Effector CD8-positive, alpha-beta T cell (primary cell): ENCODE measurements around the gene ADAM12.
"Not testable (repeated sequence)": the region's sequence is repeated elsewhere in the genome, so short reads cannot be mapped to it uniquely, and the experiment has no call there.

Experiments
- DNase-seq: peaks from one replicate; lab custom pipeline; 2025; lab: John Stamatoyannopoulos, UW

Gene ADAM12

DNA sequence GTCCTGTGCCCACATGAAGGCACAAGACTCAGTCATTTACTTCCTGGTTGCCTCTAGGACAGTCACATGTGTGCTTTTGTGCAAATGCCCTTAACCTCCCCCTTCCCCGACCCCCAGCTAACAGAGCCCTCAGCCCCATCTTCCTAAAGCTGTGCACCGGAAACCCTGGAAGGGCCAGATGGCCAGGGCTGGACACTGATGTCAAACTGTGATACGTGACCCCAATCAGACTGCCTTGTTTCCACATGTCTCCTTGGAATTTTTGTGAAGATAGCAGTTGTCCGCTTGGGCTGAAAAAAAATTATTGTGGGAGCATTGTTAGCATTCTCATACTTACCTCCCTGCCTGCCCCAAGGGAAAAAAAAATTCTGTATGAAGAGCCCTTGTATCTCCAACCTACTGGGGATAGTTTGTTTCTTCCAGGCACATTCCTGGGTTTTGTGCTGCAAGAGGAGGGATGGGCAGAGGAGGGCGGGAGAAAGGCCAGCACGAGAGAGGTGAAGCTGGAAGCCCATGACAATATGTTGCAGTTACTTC is 17.0 kb upstream of the ADAM12 start:
- no peak for DNase-seq

DNA sequence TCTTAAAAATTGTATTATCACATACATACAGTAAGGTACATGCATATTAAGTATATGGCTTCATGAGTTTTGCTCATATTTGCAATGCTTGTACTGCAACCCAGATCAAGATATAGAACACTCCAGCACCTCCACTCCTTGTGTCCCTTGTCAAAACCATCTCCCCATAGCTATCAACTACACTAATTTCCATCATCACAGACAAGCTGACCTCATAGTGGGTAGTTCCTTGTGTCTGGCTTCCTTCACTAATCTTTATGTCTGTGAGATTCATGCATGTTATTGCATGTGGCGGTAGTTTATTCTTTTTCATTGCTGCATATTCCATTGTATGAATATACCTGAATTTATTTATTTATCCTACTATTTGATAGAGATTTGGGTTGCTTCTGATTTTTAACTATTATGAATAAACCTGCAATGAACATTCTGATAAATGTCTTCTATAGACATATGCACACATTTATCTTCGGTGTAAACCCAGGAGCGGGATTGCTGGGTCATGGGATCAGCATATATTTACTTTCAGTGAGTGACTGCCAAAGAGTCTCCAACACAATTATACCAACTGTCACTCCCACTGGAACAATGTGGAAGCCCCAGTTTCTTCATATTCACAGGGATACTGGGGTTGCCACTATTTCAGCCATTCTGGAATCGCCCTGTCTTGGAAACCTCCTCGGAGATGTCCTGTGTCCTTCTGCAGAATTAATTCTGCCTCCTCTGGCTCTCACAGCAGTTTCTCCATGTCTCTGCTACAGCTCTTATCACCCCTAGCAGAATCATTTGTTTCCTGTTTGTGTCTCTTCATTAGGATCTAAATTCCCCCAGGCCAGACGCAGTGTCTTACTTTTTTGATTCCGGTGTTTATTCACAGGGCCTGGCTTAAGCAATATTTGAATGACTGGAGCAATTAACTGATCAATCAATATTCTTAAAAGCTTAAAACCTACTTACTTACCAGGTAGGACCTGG is 14.7 kb upstream of the ADAM12 start:
- DNase-seq: no peak

DNA sequence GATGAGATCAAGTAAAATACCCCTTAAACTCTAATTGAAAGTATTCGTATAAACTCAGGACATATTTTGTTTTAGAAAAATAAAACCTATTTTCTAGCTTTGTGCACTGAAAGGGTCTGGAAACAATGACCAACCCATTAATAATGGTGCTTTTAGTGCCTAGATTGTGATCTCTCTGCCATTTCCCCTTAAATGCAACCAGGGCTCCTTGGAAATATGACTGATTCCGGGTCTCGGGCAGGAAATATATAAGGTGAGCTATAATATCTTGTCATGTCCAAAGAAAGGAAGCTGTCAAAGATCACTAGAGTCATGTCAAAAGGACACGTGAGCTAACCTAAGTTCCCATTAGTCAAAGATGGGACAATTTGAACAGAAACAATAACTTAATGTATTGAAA is 12.4 kb upstream of the ADAM12 start:
- no peak for DNase-seq

DNA sequence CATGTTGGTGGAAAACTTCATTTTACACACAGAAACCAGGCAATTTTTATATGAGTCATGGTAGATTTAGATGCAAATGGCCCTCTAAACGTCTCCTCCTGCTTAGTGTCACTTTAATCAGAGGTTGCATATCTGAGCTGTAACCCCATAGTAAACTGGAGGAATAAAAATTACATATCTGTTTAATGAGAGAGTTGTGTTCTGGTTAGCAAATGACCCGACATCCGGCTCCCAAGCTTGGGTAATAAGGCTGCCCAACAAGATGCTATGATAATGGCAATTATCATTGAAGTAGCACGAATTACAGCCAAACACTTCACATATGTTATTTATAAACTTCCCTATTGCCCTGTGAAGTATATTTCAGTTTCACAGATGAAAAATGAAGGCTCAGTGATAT is 10.6 kb upstream of the ADAM12 start:
- no peak for DNase-seq

DNA sequence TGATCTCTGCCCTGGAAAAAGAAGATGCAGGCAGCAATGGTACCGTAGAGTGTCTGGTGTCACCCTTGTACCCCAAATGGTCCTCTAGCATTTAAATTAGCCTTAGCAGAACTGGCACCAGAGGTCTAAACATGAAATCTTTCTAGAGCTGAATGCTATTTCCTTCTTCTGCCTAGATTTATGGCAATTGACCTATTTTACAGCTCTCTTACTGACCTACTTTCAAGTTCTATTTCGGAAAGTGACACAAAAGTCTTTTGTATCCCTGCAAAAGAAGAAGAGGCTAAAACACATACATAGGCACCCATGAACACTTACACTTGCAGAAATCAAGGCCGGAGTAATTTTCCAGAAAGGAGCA is 10.1 kb upstream of the ADAM12 start:
- DNase-seq: no peak

DNA sequence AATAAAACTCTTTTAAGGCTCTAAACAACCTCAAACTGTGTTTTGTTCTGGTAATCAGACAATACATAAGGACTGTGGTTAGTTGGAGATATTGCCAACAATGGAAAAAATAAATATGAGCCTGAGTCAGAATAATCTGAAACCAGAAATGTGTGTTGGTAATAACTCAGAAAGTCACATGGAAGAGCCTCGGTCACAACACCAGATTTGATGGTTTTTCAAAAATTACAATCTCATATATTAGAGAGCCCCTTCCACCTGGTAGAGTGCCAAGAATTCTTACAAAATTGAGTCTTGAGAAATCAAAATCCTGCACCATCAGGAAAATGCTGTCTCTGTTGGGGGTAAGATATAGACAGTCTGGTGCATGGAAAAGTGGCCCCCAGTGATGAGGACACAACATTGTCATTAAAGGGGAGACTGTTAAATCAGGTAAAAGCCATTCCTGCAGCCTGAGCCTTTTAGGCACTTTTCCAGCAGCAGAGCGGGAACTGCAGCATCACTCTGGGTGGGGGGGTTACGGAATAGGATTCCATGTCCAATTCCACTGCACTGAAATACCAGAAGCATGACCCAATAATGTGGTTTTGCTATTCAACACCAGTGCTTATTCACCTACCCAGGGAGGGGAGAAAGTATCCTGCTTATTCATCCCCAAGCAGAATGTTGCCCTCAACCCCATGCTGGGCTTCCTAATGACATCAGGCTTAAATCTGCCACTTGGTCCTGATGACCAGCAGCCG is 9.5 kb upstream of the ADAM12 start:
- no peak for DNase-seq

DNA sequence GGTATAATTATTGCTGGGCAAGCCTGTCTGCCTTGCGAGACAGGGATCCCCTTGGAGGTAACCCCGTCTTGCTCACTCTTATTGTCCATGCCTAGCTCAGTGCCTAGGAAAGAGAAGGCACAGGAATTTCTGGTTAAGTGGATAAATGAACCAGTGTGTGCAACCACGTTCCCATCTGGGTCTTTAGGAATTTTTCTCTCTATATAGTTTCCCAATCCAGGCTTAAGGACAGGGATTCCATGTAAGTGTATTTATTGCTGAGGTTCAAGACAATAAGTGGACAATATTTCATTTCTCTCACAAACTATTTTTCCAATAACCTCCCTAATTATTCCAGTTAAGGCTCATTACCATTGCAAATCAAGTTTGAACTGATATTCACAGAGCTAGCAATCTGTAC is 8.9 kb upstream of the ADAM12 start:
- DNase-seq: no peak

DNA sequence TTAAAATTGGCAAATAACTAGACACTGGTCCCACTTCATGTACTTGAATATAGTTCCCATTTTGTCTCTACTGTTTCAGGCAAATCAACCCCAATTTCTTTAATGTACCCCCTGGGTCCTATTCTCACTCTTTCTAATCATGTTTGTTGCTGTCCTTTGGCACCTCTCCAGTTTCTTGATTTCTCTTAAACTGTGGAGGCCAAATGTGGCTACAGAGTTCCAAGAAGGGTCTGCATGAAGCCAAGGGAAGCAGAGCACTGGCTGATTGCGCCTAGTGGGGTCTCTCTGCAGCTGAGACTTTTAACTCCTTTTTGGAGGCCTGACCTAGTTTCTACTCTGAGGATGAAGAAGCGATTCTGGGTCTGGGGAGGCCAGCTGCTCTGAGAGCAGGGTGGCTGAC is 6.7 kb upstream of the ADAM12 start:
- DNase-seq: no peak

DNA sequence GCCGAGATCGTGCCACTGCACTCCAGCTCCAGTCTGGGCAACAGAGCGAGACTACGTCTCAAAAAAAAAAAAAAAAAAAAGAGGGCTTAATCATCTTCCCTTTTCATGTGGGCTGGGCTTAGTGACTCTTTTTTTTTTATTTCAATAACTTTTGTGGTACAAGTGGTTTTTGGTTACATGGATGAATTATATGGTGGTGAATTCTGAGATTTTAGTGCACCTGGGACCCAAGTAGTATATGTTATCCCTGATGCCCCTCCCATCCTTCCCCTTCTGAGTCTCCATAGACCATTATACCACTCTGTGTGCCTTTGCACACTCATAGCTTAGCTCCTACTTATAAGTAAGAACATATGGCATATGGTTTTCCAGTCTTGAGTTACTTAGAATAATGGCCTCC is 4.8 kb upstream of the ADAM12 start:
- no peak for DNase-seq

DNA sequence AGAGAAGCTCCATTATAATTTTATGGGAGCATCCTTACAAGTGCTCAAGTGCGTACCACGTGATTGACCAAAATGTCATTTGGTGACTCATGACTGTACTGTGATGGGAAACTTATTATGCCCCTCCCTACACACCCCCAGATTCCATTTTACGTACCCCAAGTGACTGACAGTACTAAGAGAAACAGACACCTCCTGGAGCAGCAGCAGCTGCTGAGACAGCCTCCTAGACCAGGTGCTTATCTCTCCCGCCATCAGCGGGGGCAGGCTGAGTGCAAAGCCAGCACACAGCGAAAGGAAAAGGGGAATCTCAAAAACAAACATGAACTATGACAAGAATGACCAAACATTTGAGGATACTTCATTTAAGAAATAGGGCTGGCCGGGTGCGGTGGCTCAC is 4.2 kb upstream of the ADAM12 start:
- no peak for DNase-seq

DNA sequence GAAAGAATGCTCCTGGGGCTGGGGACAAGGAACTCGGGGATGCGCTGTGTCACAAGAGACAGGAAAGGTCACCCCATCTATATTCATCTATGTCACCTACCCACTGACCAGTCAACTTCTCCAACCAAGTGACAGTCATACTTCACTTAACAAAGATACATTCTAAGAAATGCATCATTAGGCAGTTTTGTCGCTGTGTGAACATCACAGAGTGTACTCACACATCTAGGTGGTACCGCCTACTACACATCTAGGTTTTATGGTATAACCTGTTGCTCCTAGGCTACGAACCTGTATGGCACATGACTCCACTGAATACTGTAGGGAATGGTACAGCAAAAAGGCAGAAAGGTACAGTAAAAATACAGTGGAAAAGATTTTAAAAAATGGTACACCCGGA is 3.8 kb upstream of the ADAM12 start:
- DNase-seq: no peak

DNA sequence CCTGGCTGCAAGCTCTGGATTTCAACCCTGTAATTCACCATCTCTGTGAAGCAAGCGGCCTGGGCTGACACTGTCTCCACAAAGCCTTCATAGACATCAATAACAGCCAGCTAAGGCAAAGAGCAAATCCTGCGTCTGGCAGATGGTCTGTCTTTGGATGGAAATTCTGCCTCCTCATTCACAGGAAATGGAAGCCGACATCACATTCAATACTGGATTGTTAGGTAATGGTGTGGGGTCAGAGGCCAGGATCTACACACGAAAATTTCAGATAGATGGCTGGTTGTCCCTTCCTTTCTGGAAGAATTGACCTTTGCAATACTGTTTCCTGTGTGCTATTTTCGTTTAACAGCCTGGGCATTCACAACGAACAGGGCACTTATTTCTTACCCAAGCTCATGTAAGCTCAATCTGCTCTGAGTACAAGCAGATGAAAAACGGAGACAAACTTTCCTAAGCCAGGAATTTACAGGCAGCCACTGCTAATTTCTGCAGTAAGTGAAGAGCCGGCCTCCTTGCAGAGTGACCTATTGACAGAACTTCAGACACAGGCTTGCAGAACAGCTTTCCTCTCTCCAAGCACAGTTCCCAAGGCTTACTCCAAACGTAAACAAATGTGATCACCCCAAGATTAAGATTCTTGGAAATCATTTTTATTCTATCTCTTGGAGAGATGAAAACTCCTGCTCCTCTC is 3.1 kb upstream of the ADAM12 start:
- no peak for DNase-seq

DNA sequence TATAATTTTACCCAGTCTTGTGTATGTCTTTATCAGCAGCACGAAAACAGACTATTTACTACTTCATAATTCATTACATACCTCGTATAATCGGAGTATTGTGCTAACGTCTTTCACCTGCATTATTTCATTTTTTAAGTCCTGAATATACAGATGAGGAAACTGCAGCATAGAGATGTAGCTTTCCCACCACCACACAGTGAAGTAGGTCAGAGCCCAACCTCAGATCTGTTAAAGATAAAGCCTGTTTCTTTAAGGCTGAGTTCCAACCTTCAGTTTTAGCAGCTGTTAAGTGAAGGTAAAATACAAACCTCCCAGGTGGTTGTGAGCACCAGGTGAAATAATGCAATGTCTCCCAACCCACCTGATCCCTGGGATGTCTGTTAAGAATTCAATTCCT is 2.0 kb upstream of the ADAM12 start:
- no peak for DNase-seq

DNA sequence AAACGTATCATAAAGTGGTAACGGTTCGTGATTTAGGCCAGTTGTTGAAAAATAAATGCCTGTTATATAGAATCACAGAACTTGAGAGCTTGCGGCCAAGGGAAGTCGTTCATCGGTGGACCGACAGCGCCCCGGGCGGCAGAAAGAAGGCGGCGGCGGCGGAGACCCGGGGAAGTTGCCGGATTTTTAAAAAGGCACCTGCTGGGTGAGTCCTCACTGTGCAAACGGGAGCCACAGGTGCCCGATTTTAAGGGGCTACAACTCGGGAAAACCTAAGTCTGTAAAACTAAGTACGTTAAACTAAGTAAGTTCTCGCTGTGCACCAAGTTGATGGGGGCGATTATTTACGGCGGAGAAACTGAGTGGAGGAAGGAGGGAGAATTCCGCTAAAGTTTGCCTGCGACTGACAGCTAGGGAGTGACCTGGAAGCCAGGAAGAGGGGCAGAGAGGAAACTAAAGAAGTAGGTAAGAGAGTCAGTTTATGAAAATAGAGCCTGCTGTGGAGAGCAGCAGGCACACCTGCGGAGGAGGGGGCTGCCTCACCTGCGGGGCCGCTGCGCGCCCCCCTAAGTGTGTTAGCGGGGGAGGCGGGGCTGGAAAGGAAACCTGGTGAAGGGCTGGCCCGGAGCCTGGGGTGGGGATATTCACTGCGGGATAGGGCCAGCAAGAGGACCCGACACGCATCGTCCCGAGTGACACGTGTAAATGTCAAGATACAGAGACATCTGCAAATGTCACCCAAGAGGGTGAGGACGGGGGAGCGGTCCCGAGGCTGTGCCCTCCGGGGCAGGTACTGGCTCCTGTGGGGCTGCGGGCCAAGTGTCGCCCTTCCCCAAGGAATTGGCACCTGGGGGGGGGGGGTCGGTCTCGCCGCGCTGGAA is 996 bp downstream of the ADAM12 start:
- DNase-seq: no peak

DNA sequence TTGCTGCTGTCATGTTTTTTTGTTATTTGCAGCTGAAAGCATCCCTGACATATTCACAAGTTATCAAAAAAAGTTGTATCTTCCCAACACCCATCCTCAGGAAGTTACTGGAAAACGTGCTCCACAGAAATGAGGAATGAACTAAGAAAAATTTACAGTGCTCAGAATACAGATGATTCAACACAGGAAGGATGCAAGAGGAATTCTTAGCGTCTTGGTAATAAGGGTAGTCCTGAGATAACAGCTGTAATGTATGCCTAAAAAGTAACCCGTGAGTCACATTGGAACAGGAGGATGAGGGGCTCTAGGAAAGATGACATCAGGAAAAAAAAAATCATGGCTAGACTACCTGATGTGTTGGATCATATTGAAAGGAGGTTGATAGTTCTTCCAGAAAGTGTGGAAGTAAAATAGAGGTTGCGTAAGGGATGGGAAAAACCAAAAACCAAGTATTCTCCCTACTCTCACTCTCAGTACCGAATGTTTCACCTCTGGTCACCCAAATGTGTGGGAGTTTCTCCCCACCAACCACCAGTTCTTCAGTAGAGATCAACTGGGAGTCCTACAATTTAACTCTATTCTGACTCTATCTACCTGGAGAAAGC is 3.9 kb downstream of the ADAM12 start:
- no peak for DNase-seq

DNA sequence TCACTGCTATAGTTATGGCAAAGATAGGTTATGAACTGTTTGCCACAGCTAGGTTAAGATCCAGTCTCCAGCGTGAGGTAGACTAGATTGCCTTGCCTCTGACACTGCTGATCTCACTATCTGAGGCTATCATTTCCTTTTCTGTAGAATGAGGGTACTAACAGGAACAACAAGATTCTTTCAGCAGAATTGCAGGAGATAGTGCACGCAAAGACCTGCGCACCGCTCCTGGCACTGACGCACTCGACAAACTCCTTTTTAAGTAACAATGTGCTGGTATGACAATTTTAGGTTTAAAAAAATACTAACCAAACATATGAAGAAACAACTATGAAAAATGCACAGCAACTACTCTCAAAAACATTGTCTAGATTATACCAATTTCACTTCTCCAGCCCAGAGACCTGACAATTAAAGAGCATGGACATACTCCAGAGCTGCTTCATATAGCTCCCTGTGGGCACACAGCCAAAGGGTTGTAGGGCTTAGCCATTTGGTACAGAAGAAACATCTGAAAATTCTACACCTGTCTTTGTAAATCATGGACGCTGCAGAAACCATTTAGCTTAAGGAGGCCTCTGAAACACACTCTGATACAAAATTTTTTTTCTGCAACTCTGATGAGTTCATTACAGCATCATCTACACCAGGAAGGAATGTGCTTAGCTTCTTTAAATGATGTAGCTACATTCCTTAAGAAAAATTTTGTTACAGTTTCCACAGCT is 7.8 kb downstream of the ADAM12 start:
- no peak for DNase-seq

DNA sequence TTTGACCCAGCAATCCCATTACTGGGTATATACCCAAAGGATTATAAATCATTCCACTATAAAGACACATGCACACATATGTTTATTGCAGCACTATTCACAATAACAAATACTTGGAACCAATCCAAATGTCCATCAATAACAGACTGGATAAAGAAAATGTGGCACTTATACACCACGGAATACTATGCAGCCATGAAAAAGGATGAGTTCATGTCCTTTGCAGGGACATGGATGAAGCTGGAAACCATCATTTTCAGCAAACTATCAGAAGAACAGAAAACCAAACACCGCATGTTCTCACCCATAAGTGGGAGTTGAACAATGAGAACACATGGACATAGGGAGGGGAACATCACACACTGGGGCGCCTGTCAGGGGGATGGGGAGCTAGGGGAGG is 9.1 kb downstream of the ADAM12 start:
- not testable (repeated sequence) for DNase-seq

DNA sequence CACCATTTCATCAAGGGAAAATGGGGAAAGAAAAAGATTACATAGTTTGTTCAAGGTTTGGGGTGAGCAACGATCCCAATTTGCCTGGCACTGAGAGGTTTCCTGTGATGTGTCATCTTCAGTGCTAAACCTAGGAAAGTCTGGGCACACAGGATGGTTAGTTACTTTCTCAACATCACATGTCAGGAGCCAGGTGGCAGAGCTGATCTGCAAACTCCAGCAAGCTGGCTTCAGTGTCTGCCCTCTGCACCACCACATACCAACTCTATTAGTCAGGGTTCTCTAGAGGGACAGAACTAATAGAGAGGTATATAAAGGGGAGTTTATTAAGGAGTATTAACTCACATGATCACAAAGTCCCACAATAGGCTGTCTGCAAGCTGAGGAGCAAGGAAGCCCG is 11.3 kb downstream of the ADAM12 start:
- DNase-seq: no peak

DNA sequence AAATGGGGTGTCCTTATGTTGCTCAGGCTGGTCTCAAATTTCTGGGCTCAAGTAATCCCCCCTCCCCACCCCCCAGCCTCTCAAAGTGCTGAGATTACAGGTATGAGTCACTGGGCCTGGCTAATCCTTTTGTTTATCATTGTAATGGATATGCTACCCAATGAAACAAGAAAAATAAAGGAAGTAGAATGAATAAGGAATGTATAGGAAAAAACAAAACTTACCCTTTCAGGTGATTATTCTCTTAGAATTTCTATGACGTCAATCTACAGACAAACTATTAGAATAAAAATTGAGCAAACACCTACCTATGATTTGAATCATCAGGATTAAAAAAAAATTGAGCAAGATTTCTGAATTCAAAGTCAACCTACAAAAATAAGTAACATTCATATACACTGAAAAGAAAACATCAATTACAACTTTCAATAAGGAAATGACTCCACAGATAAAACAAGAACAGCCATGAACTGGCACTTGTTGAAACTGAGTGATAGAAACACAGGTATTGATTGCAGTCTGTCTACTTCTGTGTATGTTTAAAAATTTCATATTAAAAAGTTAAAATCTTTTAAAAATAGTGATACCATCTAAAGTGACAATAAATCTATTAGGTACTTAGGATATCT is 12.2 kb downstream of the ADAM12 start:
- DNase-seq: no peak

DNA sequence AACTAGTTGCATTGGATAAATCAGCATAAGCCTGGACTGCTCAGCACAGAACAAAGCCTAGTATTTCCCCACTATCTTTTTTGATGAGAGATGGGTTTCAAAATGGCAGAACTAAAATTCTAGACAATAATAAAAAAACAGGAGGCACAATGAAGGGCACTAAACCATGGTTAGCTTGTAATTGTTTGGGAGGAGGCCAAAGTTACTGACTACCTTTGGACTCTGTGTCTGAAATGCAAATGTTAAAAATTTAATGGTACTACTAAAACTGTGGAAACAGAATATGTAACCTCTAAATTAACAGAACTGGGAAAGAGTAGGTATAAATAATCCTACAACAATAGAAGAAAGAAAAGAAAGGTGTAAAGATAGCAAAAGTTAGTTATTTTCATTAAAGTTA is 13.0 kb downstream of the ADAM12 start:
- DNase-seq: no peak
